Esophagus muscularis mucosa (tissue), 4 donors: ENCODE measurements around the gene LRP5.

ENCODE experiments used
- EP300 ChIP-seq: sonication (generic); formaldehyde crosslinking; IDR thresholded peaks from one replicate; pipeline ENCODE4 v1.6.1; 2017; ENCODE audit warnings: antibody characterized with exemption
- POLR2A ChIP-seq: fragments of 450-650 bp; IDR thresholded peaks from one replicate; pipeline ENCODE4 v1.6.1; 2017; ENCODE audit warnings: antibody characterized with exemption, moderate library complexity, mild to moderate bottlenecking, low read depth
- POLR2AphosphoS5 ChIP-seq, 2 donors: sonication (generic); formaldehyde crosslinking; IDR thresholded peaks; one replicate each; pipeline ENCODE4 v1.6.1; 2017; ENCODE audit warnings: antibody characterized with exemption in 2 of 2
- TF ChIP-seq, protein P1 (sequence below), 3 experiments: fragments of 200-600 bp in 2 of 3; fragments of 450-650 bp in 1 of 3; sonication (generic) in 2 of 3; IDR thresholded peaks; one replicate each; pipeline ENCODE4 v1.5.1; 2017 to 2019; ENCODE audit warnings: antibody characterized with exemption in 3 of 3, mild to moderate bottlenecking in 2 of 3, moderate library complexity in 1 of 3

DNA sequence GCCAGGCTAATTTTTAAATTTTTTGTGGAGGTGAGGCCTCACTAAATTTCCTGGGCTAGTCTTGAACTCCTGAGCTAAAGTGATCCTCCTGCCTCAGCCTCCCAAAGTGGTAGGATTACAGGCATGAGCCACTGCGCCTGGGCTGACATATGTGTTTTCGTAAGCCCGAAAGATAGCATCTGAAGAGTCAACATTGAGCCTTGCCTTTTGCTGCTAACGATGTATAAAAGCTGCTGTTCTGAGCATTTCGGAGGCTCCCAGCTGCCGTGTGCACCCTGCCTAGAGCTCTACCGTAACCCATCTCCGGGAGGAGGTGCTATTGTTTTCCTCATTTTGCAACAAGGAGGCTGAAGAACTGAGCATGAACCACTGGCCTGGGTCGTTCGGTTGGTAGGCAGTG, 130.0 kb downstream of the LRP5 start:
- TF ChIP-seq, protein P1, sequence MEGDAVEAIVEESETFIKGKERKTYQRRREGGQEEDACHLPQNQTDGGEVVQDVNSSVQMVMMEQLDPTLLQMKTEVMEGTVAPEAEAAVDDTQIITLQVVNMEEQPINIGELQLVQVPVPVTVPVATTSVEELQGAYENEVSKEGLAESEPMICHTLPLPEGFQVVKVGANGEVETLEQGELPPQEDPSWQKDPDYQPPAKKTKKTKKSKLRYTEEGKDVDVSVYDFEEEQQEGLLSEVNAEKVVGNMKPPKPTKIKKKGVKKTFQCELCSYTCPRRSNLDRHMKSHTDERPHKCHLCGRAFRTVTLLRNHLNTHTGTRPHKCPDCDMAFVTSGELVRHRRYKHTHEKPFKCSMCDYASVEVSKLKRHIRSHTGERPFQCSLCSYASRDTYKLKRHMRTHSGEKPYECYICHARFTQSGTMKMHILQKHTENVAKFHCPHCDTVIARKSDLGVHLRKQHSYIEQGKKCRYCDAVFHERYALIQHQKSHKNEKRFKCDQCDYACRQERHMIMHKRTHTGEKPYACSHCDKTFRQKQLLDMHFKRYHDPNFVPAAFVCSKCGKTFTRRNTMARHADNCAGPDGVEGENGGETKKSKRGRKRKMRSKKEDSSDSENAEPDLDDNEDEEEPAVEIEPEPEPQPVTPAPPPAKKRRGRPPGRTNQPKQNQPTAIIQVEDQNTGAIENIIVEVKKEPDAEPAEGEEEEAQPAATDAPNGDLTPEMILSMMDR (IDR thresholded peaks at IDR 0.05) = no peak
- TF ChIP-seq EP300 = no peak
- no peak for TF ChIP-seq POLR2A
- TF ChIP-seq POLR2AphosphoS5 (IDR thresholded peaks at IDR 0.05) = no peak
